ENCODE measurements around the gene SERINC4.

The SERINC4 gene

GRCh38 chr15:43795997-43796396 is 4.0 kb downstream of the SERINC4 start:
- DNase-seq: no peak

GRCh38 chr15:43795197-43795596 is 4.8 kb downstream of the SERINC4 start:
- DNase-seq: no peak

- peak; percentile 61 for DNase-seq
Measured at GRCh38 chr15:43794269-43795037, 5.6 kb downstream of the SERINC4 start.

DNA sequence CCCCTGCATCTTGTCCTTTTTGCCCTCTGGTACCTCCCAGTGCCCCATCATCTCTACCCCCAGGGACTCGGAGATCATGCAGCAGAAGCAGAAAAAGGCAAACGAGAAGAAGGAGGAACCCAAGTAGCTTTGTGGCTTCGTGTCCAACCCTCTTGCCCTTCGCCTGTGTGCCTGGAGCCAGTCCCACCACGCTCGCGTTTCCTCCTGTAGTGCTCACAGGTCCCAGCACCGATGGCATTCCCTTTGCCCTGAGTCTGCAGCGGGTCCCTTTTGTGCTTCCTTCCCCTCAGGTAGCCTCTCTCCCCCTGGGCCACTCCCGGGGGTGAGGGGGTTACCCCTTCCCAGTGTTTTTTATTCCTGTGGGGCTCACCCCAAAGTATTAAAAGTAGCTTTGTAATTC is 6.4 kb downstream of the SERINC4 start:
- DNase-seq: no peak

- no peak for DNase-seq
Measured at GRCh38 chr15:43792761-43793476, 7.1 kb downstream of the SERINC4 start.

DNA sequence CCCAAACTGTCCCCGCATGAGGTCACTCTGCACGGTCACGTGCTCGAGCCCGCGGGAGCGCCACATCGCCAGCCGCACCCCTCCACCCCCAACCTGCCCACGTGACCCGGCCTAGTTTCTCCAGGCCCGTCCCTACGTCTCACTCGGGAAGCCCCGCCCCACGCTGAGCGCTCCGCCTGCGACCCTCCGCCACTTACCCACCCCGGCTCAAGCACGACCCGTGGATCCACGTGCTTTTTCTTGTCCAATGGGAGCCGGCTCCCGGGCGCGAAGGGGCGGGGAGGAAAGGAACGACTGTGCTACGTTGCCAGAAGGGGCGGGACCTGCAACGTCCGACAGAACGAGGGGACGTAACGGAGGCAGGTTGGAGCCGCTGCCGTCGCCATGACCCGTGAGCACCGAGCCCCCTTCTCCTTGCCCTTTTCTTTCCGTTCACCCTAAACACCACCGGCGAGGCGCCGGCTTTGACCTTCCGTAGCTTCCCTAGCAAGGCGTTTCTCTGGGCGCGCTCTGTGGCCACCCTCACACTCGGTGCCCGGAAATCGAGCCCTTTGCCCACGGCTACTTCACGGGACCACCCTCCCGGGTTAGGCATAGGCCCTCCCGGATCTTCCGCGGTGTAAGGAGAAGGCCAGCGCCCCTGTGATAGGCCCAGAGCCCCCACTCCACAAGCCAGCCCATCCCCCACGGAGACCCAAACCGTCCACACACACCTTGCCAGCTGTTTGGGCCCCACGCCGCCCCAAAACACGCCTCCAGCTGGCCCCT is 7.8 kb downstream of the SERINC4 start, which contains the start of gene SERF2:
TSS of gene SERF2 (plus strand) at position 328 of the 768 bp plus-strand sequence. CDS start at position 385, 57 bp downstream.
- peak; percentile 100 for DNase-seq

GRCh38 chr15:43789409-43789808 is 10.6 kb downstream of the SERINC4 start:
- DNase-seq: no peak

GRCh38 chr15:43779016-43779415 is 21.0 kb downstream of the SERINC4 start:
- no peak for DNase-seq

- peak; percentile 87 for DNase-seq
Measured at GRCh38 chr15:43777267-43777914, 22.6 kb downstream of the SERINC4 start.

DNA sequence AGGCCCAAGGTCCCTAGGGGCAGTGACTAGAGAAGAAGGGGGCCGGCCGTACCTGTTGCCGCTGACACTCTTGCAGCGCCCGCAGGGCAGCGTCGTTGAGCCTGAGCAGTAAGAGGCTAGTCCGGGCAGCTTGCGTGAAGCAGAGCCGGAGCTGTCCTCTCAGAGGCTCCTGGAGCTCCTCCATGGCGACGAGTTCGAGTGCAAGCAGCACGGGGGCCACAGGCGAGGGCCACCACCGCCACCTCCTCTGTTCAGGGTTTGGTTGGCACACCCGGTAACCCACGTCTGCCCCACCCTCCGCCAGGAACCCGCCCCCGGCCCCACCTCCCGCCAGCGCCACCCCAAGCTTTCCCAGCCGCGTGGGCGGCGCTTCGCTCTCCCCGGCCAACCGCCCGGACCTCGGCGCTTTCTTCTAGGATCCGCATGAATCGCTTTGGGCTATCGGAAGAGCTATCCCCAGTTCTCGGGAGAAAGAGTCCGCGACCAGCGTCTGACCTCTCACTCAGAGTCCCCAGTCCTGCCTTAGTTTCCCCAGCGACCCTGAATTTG is 23.2 kb downstream of the SERINC4 start, which contains the start of gene ELL3:
TSS of gene ELL3 (minus strand) at position 249 of the 549 bp plus-strand sequence. CDS start at position 184, 65 bp downstream.
- DNase-seq: peak; percentile 89

- DNase-seq: peak; percentile 73
Measured at GRCh38 chr15:43776101-43776717, 23.8 kb downstream of the SERINC4 start.

GRCh38 chr15:43775411-43775965 is 24.5 kb downstream of the SERINC4 start:
- DNase-seq: peak; percentile 89

- no peak for DNase-seq
Measured at GRCh38 chr15:43774062-43774461, 26.0 kb downstream of the SERINC4 start.

- DNase-seq: no peak
Measured at GRCh38 chr15:43772624-43773023, 27.4 kb downstream of the SERINC4 start.

DNA sequence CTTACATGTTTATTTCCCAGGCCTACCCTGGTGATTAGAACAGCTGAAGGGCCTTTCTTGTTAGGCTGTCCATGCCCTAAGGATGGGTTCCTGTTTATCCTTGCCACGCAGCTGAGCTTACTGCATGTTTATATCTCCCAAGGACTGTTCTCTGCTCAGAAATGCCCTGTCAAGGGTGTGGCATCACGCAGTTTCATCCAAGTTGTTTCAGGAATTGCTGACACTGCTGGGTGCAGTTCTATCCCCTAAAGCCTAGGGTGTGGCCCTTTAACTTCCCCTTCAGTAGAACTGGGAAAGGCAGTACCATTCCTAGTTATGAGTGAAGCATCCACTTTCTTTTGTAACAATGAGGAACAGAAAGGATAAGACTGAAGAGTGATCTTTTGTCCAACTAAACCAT is 28.2 kb downstream of the SERINC4 start:
- DNase-seq: no peak

- peak; percentile 77 for DNase-seq
Measured at GRCh38 chr15:43769584-43770228, 30.3 kb downstream of the SERINC4 start.

DNA sequence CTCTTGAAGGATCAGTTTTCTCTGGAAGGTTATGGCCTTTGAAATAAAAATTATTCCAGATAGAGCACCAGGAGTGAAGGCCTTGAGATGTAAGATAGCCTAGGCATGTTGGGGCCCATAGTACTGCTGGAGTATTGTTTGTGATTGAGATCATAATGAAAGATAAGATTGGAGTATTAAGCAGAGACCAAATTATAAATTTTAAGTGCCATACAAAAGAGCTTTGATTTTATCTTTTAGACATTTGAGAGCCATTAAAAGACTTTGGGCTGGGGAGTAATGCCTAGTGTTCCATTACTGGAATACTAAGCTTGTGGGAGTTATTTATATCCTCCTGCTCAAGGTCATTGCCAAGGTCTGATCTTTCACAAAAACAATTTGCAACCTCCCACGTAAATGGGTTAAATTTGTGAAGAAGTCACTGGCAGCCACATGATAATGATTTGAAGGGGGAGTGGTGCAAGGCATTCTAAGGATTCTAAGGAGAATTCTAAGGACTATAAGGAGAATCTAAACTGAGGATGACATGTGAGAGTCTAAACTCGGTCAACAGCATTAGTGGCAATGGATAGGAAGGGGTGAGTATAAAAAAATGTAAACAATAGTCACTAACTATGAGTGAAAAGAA is 36.1 kb downstream of the SERINC4 start:
- no peak for DNase-seq

DNA sequence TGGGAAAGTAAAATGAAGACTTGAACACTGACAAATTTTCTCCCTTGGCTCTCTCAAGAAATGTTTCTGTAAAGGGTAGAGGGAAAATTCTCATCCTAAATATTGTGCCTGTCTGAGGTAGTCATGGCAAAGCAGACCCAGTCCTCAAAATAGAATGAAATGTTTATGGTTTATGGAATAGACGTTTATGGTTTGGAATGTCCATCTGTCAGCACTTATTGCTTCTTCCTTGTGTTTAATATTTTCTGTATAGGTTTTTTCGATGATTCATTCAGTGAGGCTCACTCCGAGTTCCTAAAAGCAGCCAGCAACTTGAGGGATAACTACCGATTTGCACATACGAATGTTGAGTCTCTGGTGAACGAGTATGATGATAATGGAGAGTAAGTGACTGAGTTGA is 37.2 kb downstream of the SERINC4 start:
- no peak for DNase-seq

GRCh38 chr15:43751885-43752284 is 48.1 kb downstream of the SERINC4 start:
- no peak for DNase-seq

DNA sequence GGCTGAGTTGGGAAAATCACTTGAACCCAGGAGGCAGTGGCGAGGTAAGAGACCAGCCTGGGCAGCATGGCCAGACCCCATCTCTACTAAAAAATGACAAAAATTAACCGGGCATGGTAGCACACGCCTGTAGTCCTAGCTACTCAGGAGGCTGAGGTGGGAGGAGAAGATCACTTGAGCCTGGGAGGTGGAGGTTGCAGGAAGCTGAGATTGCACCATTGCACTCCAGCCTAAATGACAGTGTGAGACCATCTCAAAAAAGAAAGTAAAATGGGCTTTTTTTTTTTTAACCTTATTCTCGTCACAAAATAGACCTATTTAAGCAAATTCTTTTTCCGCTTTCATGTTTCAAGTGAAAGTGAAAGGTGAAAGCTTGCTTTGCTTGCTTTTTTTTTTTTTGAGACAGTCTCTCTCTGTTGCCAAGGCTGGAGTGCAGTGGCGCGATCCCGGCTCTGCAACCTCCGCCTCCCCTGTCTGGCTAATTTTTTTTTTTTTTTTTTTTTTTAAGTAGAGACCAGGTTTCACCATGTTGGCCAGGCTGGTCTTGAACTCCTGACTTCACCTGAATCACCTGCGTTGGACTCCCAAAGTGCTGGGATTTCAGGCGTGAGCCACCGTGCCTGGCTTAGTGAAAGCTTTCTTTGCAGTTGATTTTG is 50.2 kb downstream of the SERINC4 start:
- no peak for DNase-seq

Data from islet precursor cell (in vitro differentiated cells).